Measurements from ENCODE around the gene CAMK1D. TPM values are rescaled to one million over a fixed set of nuclear protein-coding genes. Genes with fewer than 3 reads are reported as not detected.
A peak's percentile ranks its signal among the peaks of the same experiment; 100 is the strongest.

Gene CAMK1D
- total and polyA plus RNA-seq, 10 of the 15 experiments (the other 5 are each of a cell fraction or from before 2014, with no cell fraction given): 2.1 to 35.5 (median 14.7) TPM

GRCh38 chr10:12445701-12446334, 96.5 kb downstream of the CAMK1D start:
- Histone ChIP-seq H3K9ac (ENCODE audit: control insufficient read depth, insufficient read depth, low read length) (no peak overlapping the region), H3K27ac (ENCODE audit: control insufficient read depth, insufficient read depth) (no peak overlapping the region), H3K79me2 (ENCODE audit: control insufficient read depth, insufficient read depth, low read length) (peaks cover 4% of the 10 kb centered on the region), H4K20me1 (ENCODE audit: control insufficient read depth, insufficient read depth) (no peaks in the 10 kb centered on the region), H3K4me2 (ENCODE audit: control insufficient read depth, insufficient read depth) (no peak overlapping the region), H3K4me3 (no peak overlapping the region), H2AFZ (ENCODE audit: control insufficient read depth, low read depth, low read length) (no peak overlapping the region), H3K9me3 (replicated peaks; ENCODE audit: control insufficient read depth, insufficient read depth, low read length) (no peaks in the 10 kb centered on the region), H3K4me1 (ENCODE audit: control insufficient read depth, insufficient read depth, low read length) (peaks cover 10% of the 10 kb centered on the region), H3K27me3 (replicated peaks in 1 of 2; ENCODE audit: control insufficient read depth in 2 of 2, insufficient read depth in 2 of 2, low read length in 1 of 2) (no peaks in the 10 kb centered on the region), H3K36me3 (ENCODE audit: control insufficient read depth in 2 of 2, insufficient read depth in 2 of 2, low read length in 1 of 2) (no peaks in the 10 kb centered on the region)
- ChIA-PET RAD21 (ENCODE audit: unreplicated experiment) (no interaction called here), SMC1A (ENCODE audit: uncharacterized antibody, unreplicated experiment) (interaction anchor here (0.6 to 1.4 kb wide), 3 partner anchors 63 to 234 kb away, joined by 3 to 4 read pairs (median 3); no protein-coding TSS in a partner anchor), CTCF (no interaction called here), POLR2A (interaction anchor here (1.3 kb wide), 1 partner anchor 23 kb away, joined by 3 read pairs; no protein-coding TSS in a partner anchor)
- in situ Hi-C loops (cut with MboI) (no loop called here), intact Hi-C loops (cut with micrococcal nuclease; ENCODE audit: unreplicated experiment) (no loop called here)
- no peak for ATAC-seq
- no TSS peak for BruUV-seq (replicated peaks)
- no peak for FAIRE-seq
- no peak for TF ChIP-seq ESRRA (IDR thresholded peaks at IDR 0.05; ENCODE audit: low read length)
- TF ChIP-seq, protein P1, sequence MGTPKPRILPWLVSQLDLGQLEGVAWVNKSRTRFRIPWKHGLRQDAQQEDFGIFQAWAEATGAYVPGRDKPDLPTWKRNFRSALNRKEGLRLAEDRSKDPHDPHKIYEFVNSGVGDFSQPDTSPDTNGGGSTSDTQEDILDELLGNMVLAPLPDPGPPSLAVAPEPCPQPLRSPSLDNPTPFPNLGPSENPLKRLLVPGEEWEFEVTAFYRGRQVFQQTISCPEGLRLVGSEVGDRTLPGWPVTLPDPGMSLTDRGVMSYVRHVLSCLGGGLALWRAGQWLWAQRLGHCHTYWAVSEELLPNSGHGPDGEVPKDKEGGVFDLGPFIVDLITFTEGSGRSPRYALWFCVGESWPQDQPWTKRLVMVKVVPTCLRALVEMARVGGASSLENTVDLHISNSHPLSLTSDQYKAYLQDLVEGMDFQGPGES (IDR thresholded peaks at IDR 0.05): no peak
- TF ChIP-seq KLF5 (IDR thresholded peaks at IDR 0.05; ENCODE audit: partially characterized antibody): no peak
- no peak for TF ChIP-seq WRNIP1 (IDR thresholded peaks at IDR 0.05; ENCODE audit: borderline replicate concordance, low read depth, low read length)
- peak; percentile 58; the same call in 1 of the 2 replicates for TF ChIP-seq MEF2A (IDR thresholded peaks at IDR 0.05; ENCODE audit: insufficient read depth, low read depth, low read length)
- TF ChIP-seq CREB1 (IDR thresholded peaks at IDR 0.05; ENCODE audit: low read depth): 0 out of 2 replicates have a peak, but pooled peaks have one; percentile 28
- peak; percentile 48; the same call in 1 of the 2 replicates for TF ChIP-seq ATF7 (IDR thresholded peaks at IDR 0.05; ENCODE audit: low read depth)
- TF ChIP-seq LARP7 (IDR thresholded peaks at IDR 0.05): no peak
- TF ChIP-seq CBFB (IDR thresholded peaks at IDR 0.05; ENCODE audit: low read depth): no peak
- TF ChIP-seq SIN3A (IDR thresholded peaks at IDR 0.05; ENCODE audit: low read depth, low read length): no peak
- no peak for TF ChIP-seq SMAD5 (IDR thresholded peaks at IDR 0.05; ENCODE audit: low read depth)
- peak; percentile 11; the same call in 1 of the 2 replicates for TF ChIP-seq CREM (IDR thresholded peaks at IDR 0.05; ENCODE audit: low read depth)
- TF ChIP-seq, protein P2, sequence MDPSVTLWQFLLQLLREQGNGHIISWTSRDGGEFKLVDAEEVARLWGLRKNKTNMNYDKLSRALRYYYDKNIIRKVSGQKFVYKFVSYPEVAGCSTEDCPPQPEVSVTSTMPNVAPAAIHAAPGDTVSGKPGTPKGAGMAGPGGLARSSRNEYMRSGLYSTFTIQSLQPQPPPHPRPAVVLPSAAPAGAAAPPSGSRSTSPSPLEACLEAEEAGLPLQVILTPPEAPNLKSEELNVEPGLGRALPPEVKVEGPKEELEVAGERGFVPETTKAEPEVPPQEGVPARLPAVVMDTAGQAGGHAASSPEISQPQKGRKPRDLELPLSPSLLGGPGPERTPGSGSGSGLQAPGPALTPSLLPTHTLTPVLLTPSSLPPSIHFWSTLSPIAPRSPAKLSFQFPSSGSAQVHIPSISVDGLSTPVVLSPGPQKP (IDR thresholded peaks at IDR 0.05; ENCODE audit: low read depth, low read length): no peak
- no peak for TF ChIP-seq HDAC2 (IDR thresholded peaks at IDR 0.05)
- TF ChIP-seq RUNX3 (IDR thresholded peaks at IDR 0.05; ENCODE audit: low read length): peak; percentile 34; the same call in 1 of the 2 replicates
- TF ChIP-seq BRCA1 (IDR thresholded peaks at IDR 0.05; ENCODE audit: low read depth, low read length): no peak
- TF ChIP-seq, protein P3, sequence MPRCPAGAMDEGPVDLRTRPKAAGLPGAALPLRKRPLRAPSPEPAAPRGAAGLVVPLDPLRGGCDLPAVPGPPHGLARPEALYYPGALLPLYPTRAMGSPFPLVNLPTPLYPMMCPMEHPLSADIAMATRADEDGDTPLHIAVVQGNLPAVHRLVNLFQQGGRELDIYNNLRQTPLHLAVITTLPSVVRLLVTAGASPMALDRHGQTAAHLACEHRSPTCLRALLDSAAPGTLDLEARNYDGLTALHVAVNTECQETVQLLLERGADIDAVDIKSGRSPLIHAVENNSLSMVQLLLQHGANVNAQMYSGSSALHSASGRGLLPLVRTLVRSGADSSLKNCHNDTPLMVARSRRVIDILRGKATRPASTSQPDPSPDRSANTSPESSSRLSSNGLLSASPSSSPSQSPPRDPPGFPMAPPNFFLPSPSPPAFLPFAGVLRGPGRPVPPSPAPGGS (IDR thresholded peaks at IDR 0.05; ENCODE audit: borderline replicate concordance, insufficient read depth, low read depth, low read length, poor library complexity, severe bottlenecking): no peak
- TF ChIP-seq MYC (IDR thresholded peaks at IDR 0.05; ENCODE audit: insufficient read depth, insufficient read length, insufficient replicate concordance, low read length, severe bottlenecking): no peak
- TF ChIP-seq, protein P4, sequence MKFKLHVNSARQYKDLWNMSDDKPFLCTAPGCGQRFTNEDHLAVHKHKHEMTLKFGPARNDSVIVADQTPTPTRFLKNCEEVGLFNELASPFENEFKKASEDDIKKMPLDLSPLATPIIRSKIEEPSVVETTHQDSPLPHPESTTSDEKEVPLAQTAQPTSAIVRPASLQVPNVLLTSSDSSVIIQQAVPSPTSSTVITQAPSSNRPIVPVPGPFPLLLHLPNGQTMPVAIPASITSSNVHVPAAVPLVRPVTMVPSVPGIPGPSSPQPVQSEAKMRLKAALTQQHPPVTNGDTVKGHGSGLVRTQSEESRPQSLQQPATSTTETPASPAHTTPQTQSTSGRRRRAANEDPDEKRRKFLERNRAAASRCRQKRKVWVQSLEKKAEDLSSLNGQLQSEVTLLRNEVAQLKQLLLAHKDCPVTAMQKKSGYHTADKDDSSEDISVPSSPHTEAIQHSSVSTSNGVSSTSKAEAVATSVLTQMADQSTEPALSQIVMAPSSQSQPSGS (IDR thresholded peaks at IDR 0.05; ENCODE audit: low read length): peak; percentile 75; the same call in 1 of the 2 replicates
- TF ChIP-seq JUNB (IDR thresholded peaks at IDR 0.05): 0 out of 2 replicates have a peak, but pooled peaks have one; percentile 47
- peak; percentile 47; the same call in 1 of the 2 replicates for TF ChIP-seq NFIC (IDR thresholded peaks at IDR 0.05; ENCODE audit: low read depth, low read length)
- WGBS (ENCODE audit: insufficient coverage, insufficient replicate concordance, low lambda C conversion rate, missing lambda C conversion rate): 50% methylated on average over 4 of the region's 4 CpGs
- DNase-seq (ENCODE audit: low read depth, low spot score): no peak

Data from GM12878 (cell line).